HG02852 (cell line): ENCODE results near the gene BICC1.

Experiments
- ATAC-seq: cut with Tn5 transposase; IDR thresholded peaks from one replicate; pipeline ENCODE4 v1.9.1; 2021; ENCODE audit warnings: mild to moderate bottlenecking, moderate library complexity; ENCODE audit not compliant: unreplicated experiment

Gene BICC1

GRCh38 chr10:58512491-58513187, at the start of gene BICC1:
BICC1 (plus strand) TSS chr10:58512872; CDS start chr10:58513144, 272 bp downstream.
- no peak for ATAC-seq

DNA sequence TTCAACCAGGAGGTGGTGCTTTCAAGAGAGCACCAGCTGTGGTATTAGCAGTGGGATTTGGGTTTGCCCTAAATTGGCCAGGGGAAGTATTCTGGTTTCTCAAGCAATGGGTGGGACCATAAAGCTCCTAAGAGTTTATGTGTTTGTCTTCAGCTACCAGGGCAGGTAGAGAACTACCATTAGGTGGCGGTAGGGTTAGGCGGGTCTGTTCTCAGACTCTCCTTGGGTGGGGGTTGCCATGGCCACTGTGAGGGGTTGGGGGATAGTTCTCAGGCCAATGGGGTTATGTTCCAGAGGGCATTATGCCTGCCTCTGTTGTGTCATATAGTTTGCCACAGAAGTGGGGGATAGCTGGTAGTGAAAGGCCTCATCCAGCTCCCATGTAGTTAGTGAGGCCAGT, 47.7 kb upstream of the BICC1 start:
- ATAC-seq = no peak

GRCh38 chr10:58465629-58466028, 47.0 kb upstream of the BICC1 start:
- no peak for ATAC-seq

DNA sequence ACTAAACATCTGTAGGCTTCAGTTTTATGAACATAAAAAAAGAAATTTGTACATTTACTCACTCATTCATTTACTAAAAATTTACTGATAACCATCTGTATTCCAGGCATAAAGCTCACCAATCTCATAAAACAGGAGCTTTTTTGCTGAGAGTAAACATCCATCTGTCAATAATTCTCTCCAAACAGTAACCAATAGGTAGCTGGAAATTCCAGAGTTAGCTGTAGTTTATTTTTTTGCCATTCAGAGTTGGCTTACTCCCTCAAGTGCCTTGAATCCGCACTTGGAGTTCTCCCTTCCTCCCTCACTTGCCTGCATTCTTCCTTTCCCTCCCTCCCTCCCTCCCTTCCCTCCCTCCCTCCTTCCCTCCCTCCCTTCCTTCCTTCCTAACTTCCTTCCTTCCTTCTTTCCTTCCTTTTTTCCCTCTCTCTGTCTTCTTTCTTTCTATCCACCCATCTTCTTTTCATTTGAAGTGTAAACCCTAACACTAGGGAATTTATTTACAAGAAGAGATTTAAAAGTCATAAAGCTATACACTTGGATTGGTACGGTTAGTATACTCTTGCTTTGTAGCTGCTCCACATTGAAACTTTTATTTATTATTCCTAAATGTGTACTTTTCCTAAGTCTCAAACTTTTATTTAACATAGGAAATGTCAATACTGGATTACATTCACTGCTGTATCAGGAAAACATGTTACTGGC, 44.6 kb upstream of the BICC1 start:
- ATAC-seq = no peak

- no peak for ATAC-seq
Measured at GRCh38 chr10:58473976-58474375, 38.7 kb upstream of the BICC1 start.

DNA sequence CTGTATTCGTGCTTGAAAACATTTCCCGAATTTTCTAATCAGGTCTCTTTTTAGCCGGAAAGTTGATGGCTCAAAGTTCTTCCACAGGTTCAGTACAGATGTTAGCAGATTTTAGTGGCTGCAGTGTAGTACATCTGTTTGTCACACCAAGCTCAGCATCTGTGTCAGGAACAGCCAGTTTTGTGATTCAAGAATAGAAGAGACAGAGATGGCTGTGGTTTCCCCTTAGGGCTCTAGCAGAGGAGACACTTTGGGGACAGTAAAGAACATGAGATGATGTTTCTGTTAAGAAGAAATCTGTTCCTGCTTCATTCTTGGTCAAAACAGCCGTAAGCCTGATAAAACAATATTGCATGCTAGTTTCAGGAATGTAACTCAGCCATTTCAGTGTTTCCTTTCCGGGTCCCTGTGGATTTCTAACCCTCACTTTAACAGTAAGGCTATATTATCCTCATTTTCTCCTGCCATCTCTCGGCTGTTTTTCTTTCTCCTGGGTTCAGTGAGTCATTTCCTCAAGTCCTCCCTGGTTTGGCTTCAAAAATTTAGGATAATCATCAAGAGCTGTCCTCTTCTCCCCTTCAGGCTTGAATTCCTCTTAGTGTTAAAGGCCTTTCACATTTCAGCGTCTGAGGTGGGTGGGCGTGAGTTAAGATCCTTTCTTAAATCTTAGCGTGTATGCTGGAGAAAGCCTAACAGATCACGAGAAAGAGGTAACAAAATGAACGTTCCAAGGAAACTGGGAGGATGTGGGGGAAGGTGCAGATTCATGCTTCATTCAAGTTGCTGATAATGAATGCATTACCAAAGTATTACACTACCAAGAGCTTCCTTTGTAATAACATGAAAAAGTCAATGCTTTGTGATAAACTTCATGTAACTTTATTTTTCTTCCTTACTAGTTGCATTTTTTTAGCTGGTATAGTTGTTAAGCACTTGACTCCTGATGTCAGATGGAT, 37.1 kb upstream of the BICC1 start:
- ATAC-seq = no peak

GRCh38 chr10:58477122-58477521, 35.5 kb upstream of the BICC1 start:
- ATAC-seq = no peak

- ATAC-seq = no peak
Measured at GRCh38 chr10:58477902-58478301, 34.8 kb upstream of the BICC1 start.

- no peak for ATAC-seq
Measured at GRCh38 chr10:58479045-58479444, 33.6 kb upstream of the BICC1 start.

DNA sequence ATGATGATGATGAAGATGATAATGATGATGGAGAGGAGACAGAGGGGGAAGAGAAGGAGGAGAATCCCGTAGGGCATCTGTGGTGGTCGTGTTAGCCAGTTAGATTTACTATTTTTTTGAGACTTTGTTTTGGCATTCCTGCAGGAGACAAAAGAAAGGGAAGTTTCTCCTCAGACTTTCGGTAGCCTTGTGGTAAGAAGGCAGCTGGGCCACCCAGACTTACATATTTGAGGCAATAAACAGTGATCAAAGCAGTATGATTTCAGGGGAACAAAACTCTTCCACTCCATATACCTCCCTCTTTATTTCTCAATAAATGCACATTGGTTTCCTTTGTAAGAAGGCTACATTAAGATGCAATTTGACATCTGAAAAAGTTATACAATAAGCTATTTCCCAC, 32.4 kb upstream of the BICC1 start:
- no peak for ATAC-seq

DNA sequence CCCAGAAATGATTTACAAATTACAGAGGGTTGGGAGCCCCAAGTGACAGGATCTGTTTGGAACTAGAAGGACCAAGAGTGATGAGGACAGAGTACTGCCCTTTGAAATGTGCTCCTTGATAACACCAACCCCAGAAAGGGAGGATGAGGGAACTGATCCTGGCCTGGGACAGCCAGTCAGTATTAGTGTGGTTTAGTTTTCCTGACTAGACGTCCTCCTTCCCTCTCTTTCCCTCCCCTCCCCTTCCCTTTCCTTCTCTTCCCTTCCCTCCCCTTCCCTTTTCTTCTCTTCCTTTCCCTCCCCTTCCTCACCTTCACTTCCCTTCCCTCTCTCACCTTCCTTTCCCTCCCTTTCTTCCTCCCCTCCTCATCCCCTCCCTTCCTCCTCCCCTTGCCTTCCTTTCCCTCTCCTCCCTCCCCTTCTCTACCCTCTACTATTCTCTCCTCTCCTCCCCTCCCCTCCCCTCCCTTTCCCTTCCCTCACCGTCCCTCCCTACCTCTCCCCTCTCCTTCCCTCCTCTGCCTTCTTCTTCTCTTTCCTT, 31.0 kb upstream of the BICC1 start:
- ATAC-seq = no peak

DNA sequence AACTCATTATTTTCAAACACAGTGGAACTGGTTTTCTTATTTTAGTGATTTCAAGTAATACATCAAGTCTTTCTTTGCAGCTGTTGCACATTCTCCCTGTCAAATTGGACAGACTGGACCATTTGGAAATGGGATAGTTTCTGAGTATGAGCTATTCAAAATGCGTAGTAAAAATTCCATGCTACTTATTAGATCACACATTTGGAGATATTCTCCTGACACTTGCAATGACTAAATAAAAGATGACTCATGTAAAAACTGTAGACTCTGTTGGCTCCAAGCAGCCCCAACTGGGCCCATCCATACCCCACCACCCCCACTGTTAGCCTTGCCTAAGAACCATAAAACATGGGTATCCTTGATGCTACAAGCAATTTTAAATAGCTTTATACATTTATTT, 25.9 kb upstream of the BICC1 start:
- ATAC-seq = no peak

DNA sequence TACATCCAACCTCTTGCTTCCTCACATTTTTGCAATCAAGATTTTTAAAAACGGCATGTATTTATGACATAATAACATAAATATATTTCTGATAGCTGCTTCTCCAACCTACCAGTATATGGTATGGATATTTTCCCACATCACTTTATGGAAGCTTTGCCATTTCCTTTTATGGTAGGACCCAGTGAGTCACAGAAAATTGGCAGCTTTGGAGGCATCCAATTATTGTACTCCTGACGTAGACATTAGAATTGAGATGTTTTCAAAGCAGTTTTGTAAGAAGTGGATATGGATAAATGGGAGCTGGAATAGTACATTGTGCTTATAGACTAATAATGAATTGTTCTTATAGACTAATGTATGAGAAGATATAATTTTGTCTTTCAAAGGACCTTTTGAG, 23.8 kb upstream of the BICC1 start:
- no peak for ATAC-seq

GRCh38 chr10:58502956-58503355, 9.7 kb upstream of the BICC1 start:
- ATAC-seq = no peak

- no peak for ATAC-seq
Measured at GRCh38 chr10:58508316-58508715, 4.4 kb upstream of the BICC1 start.

DNA sequence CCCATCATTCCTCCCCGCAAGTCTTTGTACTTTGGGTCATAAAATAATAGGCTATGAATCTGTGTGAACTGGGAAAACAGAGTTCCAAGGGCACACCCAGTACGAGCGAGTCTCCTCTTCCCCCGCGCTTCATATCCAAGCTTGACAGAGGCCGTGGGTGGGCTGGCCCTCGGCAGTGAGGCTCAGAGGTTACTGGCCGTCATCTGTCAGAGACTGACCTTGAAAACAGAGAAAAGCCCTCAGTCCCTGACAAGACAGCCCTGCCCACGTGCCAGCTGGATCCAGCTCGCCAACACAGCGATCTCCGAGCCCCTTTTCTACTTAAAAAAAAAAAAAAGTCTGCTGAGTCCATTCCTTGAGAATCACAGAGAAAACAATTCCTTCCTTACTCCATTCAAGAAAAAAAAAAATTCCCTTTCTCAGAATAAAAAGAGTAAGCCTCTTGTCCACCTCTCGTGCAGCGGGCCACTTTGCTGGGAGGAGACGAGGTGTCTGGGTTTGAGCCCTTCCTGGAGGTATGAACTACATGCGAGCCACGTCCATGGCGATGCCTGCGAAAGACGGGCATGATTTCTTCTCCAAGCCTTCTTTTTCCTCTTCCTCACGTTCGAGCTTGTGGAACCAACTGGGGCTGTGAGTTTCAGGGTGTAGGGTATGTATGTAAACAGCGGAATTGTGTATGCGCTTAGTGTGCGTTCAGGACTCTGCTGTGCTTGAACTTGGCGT, 744 bp upstream of the BICC1 start:
- no peak for ATAC-seq

DNA sequence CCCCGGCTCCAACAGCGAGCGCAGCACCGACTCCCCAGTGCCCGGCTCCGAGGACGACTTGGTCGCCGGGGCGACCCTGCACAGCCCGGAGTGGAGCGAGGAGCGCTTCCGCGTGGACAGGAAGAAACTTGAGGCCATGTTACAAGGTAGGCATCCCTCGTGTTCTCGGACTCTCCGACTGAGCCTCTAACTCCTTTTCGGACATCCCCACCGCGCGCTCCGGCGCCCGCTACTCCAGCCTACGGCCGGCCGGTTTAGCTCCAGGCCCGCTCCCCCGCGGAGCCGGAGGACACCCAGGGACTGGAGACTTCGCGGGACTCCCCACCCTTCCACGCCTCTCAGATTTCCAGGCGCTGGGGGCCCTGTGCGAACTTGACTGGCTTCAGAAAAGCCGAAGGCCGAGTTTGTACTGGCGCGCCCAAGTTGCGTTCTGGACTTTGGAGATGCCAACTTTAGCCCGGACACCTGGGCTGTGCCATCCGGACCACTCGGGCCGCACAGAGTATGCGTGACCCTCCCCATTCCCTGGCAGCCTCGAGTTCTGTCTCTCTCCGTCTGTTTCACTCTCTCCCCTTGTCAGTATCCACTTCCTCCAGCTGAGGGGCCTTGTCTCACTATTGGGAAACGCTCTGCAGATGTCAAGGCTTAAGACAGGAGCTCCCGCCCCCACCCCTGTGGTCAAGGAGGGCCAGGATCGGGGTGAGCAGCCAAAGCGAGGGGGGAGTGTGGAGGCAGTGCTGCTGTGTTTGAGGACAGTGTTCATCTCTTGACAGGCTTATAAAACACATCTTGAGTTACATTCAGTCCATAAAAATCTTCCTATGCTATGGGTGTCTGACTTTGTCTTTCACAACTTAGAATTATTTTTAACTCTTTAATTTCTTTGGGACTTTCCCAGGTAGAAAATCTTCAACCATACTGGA, 777 bp downstream of the BICC1 start:
- no peak for ATAC-seq

GRCh38 chr10:58514111-58514770, 1.6 kb downstream of the BICC1 start:
- ATAC-seq = no peak
